Smooth muscle cell (in vitro differentiated cells): Measurements from ENCODE around the gene AMFR. TPM values are rescaled to one million over a fixed set of nuclear protein-coding genes. Genes with fewer than 3 reads are reported as not detected.

Experiments used
- DNase-seq: peaks from one replicate; lab custom pipeline; 2025; ENCODE audit not compliant: unreplicated experiment; lab: John Stamatoyannopoulos, UW
- H2AFZ ChIP-seq: fragments of 200-600 bp; sonication (generic); 2 replicates; pipeline ENCODE4 v1.6.0; 2016; ENCODE audit warnings: antibody characterized with exemption, low read depth, mild to moderate bottlenecking
- H3F3A ChIP-seq: fragments of 200-600 bp; sonication (generic); 2 replicates; pipeline ENCODE4 v1.6.0; 2017; ENCODE audit warnings: antibody characterized with exemption, low read depth
- H3K27ac ChIP-seq: fragments of 200-600 bp; sonication (generic); 2 replicates; pipeline ENCODE4 v1.5.1; 2016; ENCODE audit warnings: low read depth, mild to moderate bottlenecking
- H3K27me3 ChIP-seq: fragments of 200-600 bp; sonication (generic); 2 replicates; pipeline ENCODE4 v1.6.1; 2016; ENCODE audit warnings: low read depth, mild to moderate bottlenecking
- H3K36me3 ChIP-seq: fragments of 200-600 bp; sonication (generic); 2 replicates; pipeline ENCODE4 v1.5.1; 2016; ENCODE audit warnings: low read depth
- H3K4me1 ChIP-seq: fragments of 200-600 bp; sonication (generic); 2 replicates; pipeline ENCODE4 v1.5.1; 2016; ENCODE audit warnings: low read depth
- H3K4me2 ChIP-seq: fragments of 200-600 bp; sonication (generic); 2 replicates; pipeline ENCODE4 v1.6.0; 2016; ENCODE audit warnings: mild to moderate bottlenecking
- H3K4me3 ChIP-seq: fragments of 200-600 bp; sonication (generic); 2 replicates; pipeline ENCODE4 v1.5.1; 2016; ENCODE audit warnings: mild to moderate bottlenecking
- H3K79me2 ChIP-seq: fragments of 200-600 bp; sonication (generic); 2 replicates; pipeline ENCODE4 v1.6.0; 2016; ENCODE audit warnings: low read depth, mild to moderate bottlenecking
- H3K9ac ChIP-seq: fragments of 200-600 bp; sonication (generic); 2 replicates; pipeline ENCODE4 v1.6.0; 2016; ENCODE audit warnings: low read depth
- H3K9me3 ChIP-seq: fragments of 200-600 bp; sonication (generic); replicated peaks from 2 replicates; pipeline ENCODE4 v1.5.1; 2016; ENCODE audit warnings: low read depth
- H4K20me1 ChIP-seq: fragments of 200-600 bp; sonication (generic); 2 replicates; pipeline ENCODE4 v1.6.0; 2016; ENCODE audit warnings: low read depth
- CTCF ChIP-seq: fragments of 200-600 bp; sonication (generic); IDR thresholded peaks from 2 replicates; pipeline ENCODE4 v1.5.1; 2017; ENCODE audit warnings: borderline replicate concordance, mild to moderate bottlenecking, antibody characterized with exemption; ENCODE audit not compliant: insufficient read depth, poor library complexity, severe bottlenecking
- WGBS: methylation state at CpG from one replicate; pipeline ENCODE4 v1.1.7; 2016; ENCODE audit warnings: low lambda C conversion rate; 5-methylcytosine and 5-hydroxymethylcytosine counted together
- polyA plus RNA-seq: library from polyadenylated mRNA; unstranded; fragments of >200 nt; fragmentation: Nextera tagmentation; extraction: Ambion mirVana; gene quantifications from 2 replicates; pipeline ENCODE4 v1.2.1, GENCODE V29; 2016
- total RNA-seq: library from RNA; depleted of rRNA; stranded (reverse); fragments of >200 nt; gene quantifications from 2 replicates; pipeline ENCODE4 v1.2.3, GENCODE V29; 2014

The AMFR gene
- total and polyA plus RNA-seq, 2 experiments from 2014 or later, result 45.2 to 76.6 TPM

GRCh38 chr16:56324406-56324805 lies 100.9 kb downstream of the AMFR start:
- Histone ChIP-seq H2AFZ (no peak overlapping the region), H3K9ac (no peak overlapping the region), H3K4me1 (no peaks in the 10 kb centered on the region), H3K79me2 (no peaks in the 10 kb centered on the region), H3K27me3 (no peaks in the 10 kb centered on the region), H4K20me1 (no peaks in the 10 kb centered on the region), H3K36me3 (no peaks in the 10 kb centered on the region), H3K4me3 (no peak overlapping the region), H3K9me3 (no peaks in the 10 kb centered on the region), H3F3A (no peaks in the 10 kb centered on the region), H3K27ac (peak overlapping the region; percentile 13), H3K4me2 (no peak overlapping the region)
- DNase-seq, result no peak
- no peak for TF ChIP-seq CTCF
- 93% methylated on average over 9 of the region's 9 CpGs for WGBS

GRCh38 chr16:56321571-56321970 lies 103.8 kb downstream of the AMFR start:
- H3K4me1 ChIP-seq, result peaks cover 4% of the 10 kb centered on the region
- H2AFZ ChIP-seq, result no peak overlapping the region
- H3K4me3 ChIP-seq, result no peak overlapping the region
- WGBS, result 85% methylated on average over 9 of the region's 9 CpGs
- DNase-seq, result no peak
- no peaks in the 10 kb centered on the region for H3K9me3 ChIP-seq
- no peaks in the 10 kb centered on the region for H3K36me3 ChIP-seq
- no peak overlapping the region for H3K4me2 ChIP-seq
- TF ChIP-seq CTCF, result no peak
- no peaks in the 10 kb centered on the region for H3F3A ChIP-seq
- H3K27ac ChIP-seq, result no peak overlapping the region
- no peak overlapping the region for H3K9ac ChIP-seq
- no peaks in the 10 kb centered on the region for H3K27me3 ChIP-seq
- no peaks in the 10 kb centered on the region for H4K20me1 ChIP-seq
- H3K79me2 ChIP-seq, result no peaks in the 10 kb centered on the region

- TF ChIP-seq CTCF, result no peak
- Histone ChIP-seq H3K9me3 (no peaks in the 10 kb centered on the region), H3F3A (no peaks in the 10 kb centered on the region), H3K27me3 (no peaks in the 10 kb centered on the region), H3K4me2 (no peak overlapping the region), H3K27ac (no peak overlapping the region), H3K4me3 (no peak overlapping the region), H4K20me1 (no peaks in the 10 kb centered on the region), H3K4me1 (peaks cover 4% of the 10 kb centered on the region), H3K9ac (no peak overlapping the region), H3K79me2 (no peaks in the 10 kb centered on the region), H2AFZ (no peak overlapping the region), H3K36me3 (no peaks in the 10 kb centered on the region)
- 94% methylated on average over 7 of the region's 7 CpGs for WGBS
- DNase-seq, result no peak
Observed at GRCh38 chr16:56320811-56321558, 104.4 kb downstream of the AMFR start.

- no peaks in the 10 kb centered on the region for H3F3A ChIP-seq
- no peaks in the 10 kb centered on the region for H4K20me1 ChIP-seq
- DNase-seq, result no peak
- H3K4me1 ChIP-seq, result peaks cover 4% of the 10 kb centered on the region
- H3K4me2 ChIP-seq, result no peak overlapping the region
- H3K79me2 ChIP-seq, result no peaks in the 10 kb centered on the region
- H3K9me3 ChIP-seq, result no peaks in the 10 kb centered on the region
- H3K27ac ChIP-seq, result no peak overlapping the region
- H2AFZ ChIP-seq, result no peak overlapping the region
- WGBS, result 95% methylated on average over 8 of the region's 8 CpGs
- TF ChIP-seq CTCF, result no peak
- H3K9ac ChIP-seq, result no peak overlapping the region
- H3K27me3 ChIP-seq, result no peaks in the 10 kb centered on the region
- H3K36me3 ChIP-seq, result no peaks in the 10 kb centered on the region
- H3K4me3 ChIP-seq, result no peak overlapping the region
Observed at GRCh38 chr16:56320056-56320455, 105.3 kb downstream of the AMFR start.
